Activated CD4-positive, alpha-beta memory T cell treated with anti-CD3 and anti-CD28 coated beads for 36 hours (primary cell): ENCODE results near the gene TNN. TPM values are rescaled to one million over a fixed set of nuclear protein-coding genes. Genes with fewer than 3 reads are reported as not detected.
"Not testable (repeated sequence)": the region's sequence is repeated elsewhere in the genome, so short reads cannot be mapped to it uniquely, and the experiment has no call there.

Experiments used
- CTCF ChIA-PET: fragments of 350-600 bp; sonication (Branson Sonifier 250); formaldehyde crosslinking; loops from one replicate; lab custom pipeline; 2021; ENCODE audit warnings: antibody characterized with exemption, inconsistent platforms; lab: Charles Lee
- POLR2A ChIA-PET: fragments of 350-600 bp; sonication (Branson Sonifier 250); formaldehyde crosslinking; loops from one replicate; lab custom pipeline; 2021; ENCODE audit warnings: antibody characterized with exemption; lab: Charles Lee
- DNase-seq: peaks from one replicate; pipeline ENCODE4 v3.0.0-alpha.2; 2020
- H3K27ac Mint-ChIP-seq: one replicate; pipeline ENCODE4 v1.8.0; 2021; ENCODE audit warnings: mixed read lengths
- H3K27me3 Mint-ChIP-seq: one replicate; pipeline ENCODE4 v1.8.0; 2021; ENCODE audit warnings: mixed read lengths
- H3K36me3 Mint-ChIP-seq: one replicate; pipeline ENCODE4 v1.8.0; 2021; ENCODE audit warnings: mixed read lengths
- H3K4me1 Mint-ChIP-seq: one replicate; pipeline ENCODE4 v1.8.0; 2021; ENCODE audit warnings: low read depth, mixed read lengths
- H3K4me3 Mint-ChIP-seq: one replicate; pipeline ENCODE4 v1.8.0; 2021; ENCODE audit warnings: mild to moderate bottlenecking, mixed read lengths
- H3K9me3 Mint-ChIP-seq: one replicate; pipeline ENCODE4 v1.8.0; 2021; ENCODE audit warnings: mixed read lengths
- intact Hi-C: fragments of 100-400 bp; cut with micrococcal nuclease; formaldehyde crosslinking; loops from one replicate; pipeline ENCODE4 v1.15.1; 2023
- total RNA-seq, 2 experiments: library from RNA; stranded (reverse); gene quantifications; one replicate each; pipeline ENCODE4 v1.2.3, GENCODE V29; 2021

Gene TNN
- under 1 TPM in 1 of 2 experiments, not detected in 1; 0.05 TPM for total RNA-seq

- Mint-ChIP-seq H3K4me1 (peaks cover 9% of the 10 kb centered on the region), H3K9me3 (no peaks in the 10 kb centered on the region), H3K27ac (no peak within 1 kb of the TSS), H3K36me3 (no peaks in the 10 kb centered on the region), H3K27me3 (peaks cover 17% of the 10 kb centered on the region), H3K4me3 (no peak within 1 kb of the TSS)
- no peak for DNase-seq
- ChIA-PET CTCF (interaction anchor here (0.9 to 1.4 kb wide), 2 partner anchors 84 to 87 kb away, joined by 3 read pairs; no protein-coding TSS in a partner anchor), POLR2A (no interaction called here)
- intact Hi-C loops = no loop called here
Observed at GRCh38 chr1:175067362-175068106, at the start of gene TNN. TSS of gene TNN (plus strand) at chr1:175067833. CDS start at chr1:175077419, 9,586 bp downstream.

GRCh38 chr1:175019524-175019923 is 48.1 kb upstream of the TNN start:
- no peak for DNase-seq
- intact Hi-C loops = no loop called here
- H3K27ac Mint-ChIP-seq = no peak overlapping the region
- CTCF ChIA-PET = interaction anchor here (0.7 kb wide), 2 partner anchors 37 to 237 kb away, joined by 3 to 4 read pairs; no protein-coding TSS in a partner anchor
- no peaks in the 10 kb centered on the region for H3K9me3 Mint-ChIP-seq
- POLR2A ChIA-PET = no interaction called here
- H3K4me3 Mint-ChIP-seq = no peak overlapping the region
- H3K27me3 Mint-ChIP-seq = no peaks in the 10 kb centered on the region
- peaks cover 17% of the 10 kb centered on the region for H3K36me3 Mint-ChIP-seq
- peaks cover 28% of the 10 kb centered on the region for H3K4me1 Mint-ChIP-seq

GRCh38 chr1:175023043-175023921 is 44.4 kb upstream of the TNN start, which contains the start of gene MRPS14:
TSS of gene MRPS14 (minus strand) at chr1:175023425. CDS start at chr1:175023408, 17 bp downstream.
- Mint-ChIP-seq H3K27me3 (no peaks in the 10 kb centered on the region), H3K9me3 (no peaks in the 10 kb centered on the region), H3K4me3 (peak within 1 kb of the TSS; percentile 94), H3K27ac (peak within 1 kb of the TSS; percentile 88), H3K4me1 (peaks cover 24% of the 10 kb centered on the region), H3K36me3 (peaks cover 3% of the 10 kb centered on the region)
- peak; percentile 99 for DNase-seq
- POLR2A ChIA-PET = interaction anchor here (0.7 to 2.6 kb wide), 12 partner anchors 9 to 1184 kb away, joined by 3 to 50 read pairs (median 4); partner anchors contain the start of genes CACYBP and ZBTB37
- CTCF ChIA-PET = interaction anchor here (0.6 to 2.7 kb wide), 9 partner anchors 8 to 1493 kb away, joined by 3 to 14 read pairs (median 3); no protein-coding TSS in a partner anchor
- intact Hi-C loops = loop anchor here (1.0 to 2.0 kb wide), 5 partner anchors 18 to 1184 kb away; partner anchors contain the start of genes CACYBP and COP1

- H3K27me3 Mint-ChIP-seq, DNase-seq, H3K9me3 Mint-ChIP-seq, H3K36me3 Mint-ChIP-seq: not testable (repeated sequence)
- ChIA-PET POLR2A (interaction anchor here (0.7 to 2.6 kb wide), 8 partner anchors 18 to 314 kb away, joined by 3 to 50 read pairs (median 6); partner anchors contain the start of gene CACYBP), CTCF (interaction anchor here (0.6 to 2.7 kb wide), 8 partner anchors 8 to 1493 kb away, joined by 3 to 14 read pairs (median 5); no protein-coding TSS in a partner anchor)
- H3K4me1 Mint-ChIP-seq = peaks cover 24% of the 10 kb centered on the region
- H3K4me3 Mint-ChIP-seq = peak overlapping the region; percentile 94
- peak overlapping the region; percentile 88 for H3K27ac Mint-ChIP-seq
- intact Hi-C loops = loop anchor here (1.0 to 2.0 kb wide), 5 partner anchors 19 to 1183 kb away; partner anchors contain the start of genes CACYBP and COP1
Observed at GRCh38 chr1:175023922-175024242, 43.8 kb upstream of the TNN start.

- POLR2A ChIA-PET = interaction anchor here (0.6 kb wide), 1 partner anchor 21 kb away, joined by 3 read pairs; no protein-coding TSS in a partner anchor
- Mint-ChIP-seq H3K27me3 (no peaks in the 10 kb centered on the region), H3K9me3 (no peaks in the 10 kb centered on the region), H3K4me1 (peaks cover 31% of the 10 kb centered on the region), H3K27ac (peak overlapping the region; percentile 26), H3K36me3 (peaks cover 3% of the 10 kb centered on the region), H3K4me3 (peak overlapping the region; percentile 18)
- CTCF ChIA-PET = interaction anchor here (1.8 to 2.7 kb wide), 2 partner anchors 100 to 122 kb away, joined by 7 to 14 read pairs; no protein-coding TSS in a partner anchor
- intact Hi-C loops = no loop called here
- DNase-seq = no peak
Observed at GRCh38 chr1:175024773-175025172, 42.9 kb upstream of the TNN start.

GRCh38 chr1:175033953-175034352 is 33.7 kb upstream of the TNN start:
- H3K4me3 Mint-ChIP-seq = no peak overlapping the region
- H3K27me3 Mint-ChIP-seq = no peaks in the 10 kb centered on the region
- intact Hi-C loops = no loop called here
- ChIA-PET POLR2A (no interaction called here), CTCF (interaction anchor here (1.3 to 3.6 kb wide), 3 partner anchors 91 to 118 kb away, joined by 7 to 42 read pairs (median 18); no protein-coding TSS in a partner anchor)
- H3K36me3 Mint-ChIP-seq = no peaks in the 10 kb centered on the region
- peaks cover 7% of the 10 kb centered on the region for H3K4me1 Mint-ChIP-seq
- H3K9me3 Mint-ChIP-seq = no peaks in the 10 kb centered on the region
- H3K27ac Mint-ChIP-seq = no peak overlapping the region
- DNase-seq = no peak

GRCh38 chr1:175034775-175035174 is 32.9 kb upstream of the TNN start:
- no peaks in the 10 kb centered on the region for H3K36me3 Mint-ChIP-seq
- ChIA-PET POLR2A (no interaction called here), CTCF (no interaction called here)
- H3K4me1 Mint-ChIP-seq = no peaks in the 10 kb centered on the region
- H3K27ac Mint-ChIP-seq = no peak overlapping the region
- intact Hi-C loops = no loop called here
- no peaks in the 10 kb centered on the region for H3K27me3 Mint-ChIP-seq
- DNase-seq = no peak
- H3K4me3 Mint-ChIP-seq = no peak overlapping the region
- H3K9me3 Mint-ChIP-seq = no peaks in the 10 kb centered on the region

- no peak for DNase-seq
- Mint-ChIP-seq H3K4me3 (no peak overlapping the region), H3K36me3 (no peaks in the 10 kb centered on the region), H3K4me1 (no peaks in the 10 kb centered on the region), H3K9me3 (no peaks in the 10 kb centered on the region), H3K27ac (no peak overlapping the region), H3K27me3 (no peaks in the 10 kb centered on the region)
- intact Hi-C loops = no loop called here
- POLR2A ChIA-PET = no interaction called here
- CTCF ChIA-PET = interaction anchor here (1.0 kb wide), 1 partner anchor 89 kb away, joined by 5 read pairs; no protein-coding TSS in a partner anchor
Observed at GRCh38 chr1:175035865-175036264, 31.8 kb upstream of the TNN start.

- ChIA-PET POLR2A (no interaction called here), CTCF (interaction anchor here (1.0 kb wide), 2 partner anchors 89 to 110 kb away, joined by 4 to 5 read pairs; no protein-coding TSS in a partner anchor)
- DNase-seq = no peak
- H3K4me1 Mint-ChIP-seq = no peaks in the 10 kb centered on the region
- H3K27me3 Mint-ChIP-seq = no peaks in the 10 kb centered on the region
- no peak overlapping the region for H3K27ac Mint-ChIP-seq
- intact Hi-C loops = no loop called here
- no peak overlapping the region for H3K4me3 Mint-ChIP-seq
- H3K9me3 Mint-ChIP-seq = no peaks in the 10 kb centered on the region
- H3K36me3 Mint-ChIP-seq = no peaks in the 10 kb centered on the region
Observed at GRCh38 chr1:175036476-175036875, 31.2 kb upstream of the TNN start.

- DNase-seq = no peak
- Mint-ChIP-seq H3K9me3 (no peaks in the 10 kb centered on the region), H3K36me3 (no peaks in the 10 kb centered on the region), H3K27me3 (no peaks in the 10 kb centered on the region), H3K4me3 (no peak overlapping the region), H3K4me1 (no peaks in the 10 kb centered on the region), H3K27ac (no peak overlapping the region)
- ChIA-PET CTCF (no interaction called here), POLR2A (no interaction called here)
- intact Hi-C loops = no loop called here
Observed at GRCh38 chr1:175037416-175037815, 30.2 kb upstream of the TNN start.

GRCh38 chr1:175040324-175040879 is 27.2 kb upstream of the TNN start:
- Mint-ChIP-seq H3K9me3 (no peaks in the 10 kb centered on the region), H3K27me3 (peaks cover 2% of the 10 kb centered on the region), H3K4me1 (no peaks in the 10 kb centered on the region), H3K4me3 (no peak overlapping the region), H3K36me3 (no peaks in the 10 kb centered on the region), H3K27ac (no peak overlapping the region)
- POLR2A ChIA-PET = interaction anchor here (0.5 kb wide), 1 partner anchor 42 kb away, joined by 3 read pairs; no protein-coding TSS in a partner anchor
- CTCF ChIA-PET = interaction anchor here (1.5 to 1.7 kb wide), 2 partner anchors 11 to 85 kb away, joined by 5 read pairs; no protein-coding TSS in a partner anchor
- intact Hi-C loops = no loop called here
- DNase-seq = no peak
